ENCODE data around the gene KCNT2.

- no peak for TF ChIP-seq POLR2A (IDR thresholded peaks at IDR 0.05; ENCODE audit: low read depth, low read length)
- no peak for TF ChIP-seq MAX (IDR thresholded peaks at IDR 0.05; ENCODE audit: insufficient read depth, insufficient read length)
- no peak for TF ChIP-seq CTCF (IDR thresholded peaks at IDR 0.05; ENCODE audit: extremely low read depth in 1 of 2, insufficient read depth in 1 of 2, low read depth in 1 of 2, low read length in 2 of 2)
- TF ChIP-seq POLR2AphosphoS5 (IDR thresholded peaks at IDR 0.05; ENCODE audit: insufficient read depth, low read depth, low read length): no peak
- TF ChIP-seq GATA2 (IDR thresholded peaks at IDR 0.05; ENCODE audit: insufficient read depth, insufficient read length, low read depth, low read length): no peak
- no peak for TF ChIP-seq EZH2 (IDR thresholded peaks at IDR 0.05; ENCODE audit: borderline replicate concordance, low read depth, low read length, severe bottlenecking)
- no peak for TF ChIP-seq MYC (IDR thresholded peaks at IDR 0.05; ENCODE audit: low read depth, low read length)
- TF ChIP-seq JUN (IDR thresholded peaks at IDR 0.05; ENCODE audit: borderline replicate concordance, insufficient read depth, insufficient read length, low read depth): no peak
- TF ChIP-seq FOS (IDR thresholded peaks at IDR 0.05; ENCODE audit: borderline replicate concordance, insufficient read depth, low read length): no peak
Observed at GRCh38 chr1:196209265-196209664, 399.0 kb downstream of the KCNT2 start.
